WTC11 (cell line): ENCODE results near the gene ARHGAP30. TPM values are rescaled to one million over a fixed set of nuclear protein-coding genes. Genes with fewer than 3 reads are reported as not detected.
A peak's percentile ranks its signal among the peaks of the same experiment; 100 is the strongest.

ENCODE experiments used
- ATAC-seq: fragments of 200-7000 bp; cut with Tn5 transposase; 2 replicates; pipeline ENCODE4 v1.10.0; 2021; ENCODE audit warnings: mild to moderate bottlenecking, moderate library complexity
- CTCF ChIA-PET: fragments of 300-600 bp; sonication (Branson Sonifier 250); formaldehyde crosslinking; loops from one replicate; lab custom pipeline; 2021; ENCODE audit warnings: antibody characterized with exemption; lab: Charles Lee
- POLR2A ChIA-PET: fragments of 350-600 bp; sonication (Branson Sonifier 250); formaldehyde crosslinking; loops from one replicate; lab custom pipeline; 2021; ENCODE audit warnings: antibody characterized with exemption; lab: Charles Lee
- DNase-seq: peaks from one replicate; pipeline ENCODE4 v3.0.0; 2021; ENCODE audit warnings: low spot score
- H3K27ac Mint-ChIP-seq: 2 replicates; pipeline ENCODE4 v1.8.0; 2021; ENCODE audit warnings: mixed read lengths
- H3K27me3 Mint-ChIP-seq: 2 replicates; pipeline ENCODE4 v1.8.0; 2021; ENCODE audit warnings: low read depth, mild to moderate bottlenecking, moderate library complexity, mixed read lengths
- H3K36me3 Mint-ChIP-seq: 2 replicates; pipeline ENCODE4 v1.8.0; 2021; ENCODE audit warnings: mixed read lengths
- H3K4me1 Mint-ChIP-seq: 2 replicates; pipeline ENCODE4 v1.8.0; 2022; ENCODE audit warnings: mixed read lengths
- H3K4me3 Mint-ChIP-seq: 2 replicates; pipeline ENCODE4 v1.8.0; 2021; ENCODE audit warnings: mild to moderate bottlenecking, moderate library complexity, mixed read lengths
- H3K9me3 Mint-ChIP-seq: 2 replicates; pipeline ENCODE4 v1.8.0; 2021; ENCODE audit warnings: mixed read lengths
- CTCF ChIP-seq: fragments of 200-600 bp; IDR thresholded peaks from 2 replicates; pipeline ENCODE4 v1.8.0; 2022; ENCODE audit warnings: antibody characterized with exemption
- E2F1 ChIP-seq: sonication (generic); formaldehyde crosslinking; IDR thresholded peaks from 2 replicates; pipeline ENCODE4 v1.8.0; 2022; ENCODE audit warnings: mild to moderate bottlenecking, missing genetic modification reagents
- E2F4 ChIP-seq: sonication (generic); formaldehyde crosslinking; IDR thresholded peaks from 2 replicates; pipeline ENCODE4 v1.8.1; 2022; ENCODE audit warnings: low read depth, mild to moderate bottlenecking, moderate library complexity, missing genetic modification reagents, borderline replicate concordance
- FOXJ3 ChIP-seq: sonication (generic); formaldehyde crosslinking; IDR thresholded peaks from 2 replicates; pipeline ENCODE4 v1.9.0; 2021; ENCODE audit warnings: missing genetic modification reagents, mild to moderate bottlenecking, borderline replicate concordance
- NR1H2 ChIP-seq: sonication (generic); formaldehyde crosslinking; IDR thresholded peaks from 2 replicates; pipeline ENCODE4 v1.9.0; 2021; ENCODE audit warnings: mild to moderate bottlenecking, moderate library complexity, missing genetic modification reagents
- OVOL2 ChIP-seq: fragments of 250-450 bp; sonication (Bioruptor Pico); IDR thresholded peaks from 2 replicates; pipeline ENCODE4 v1.9.0; 2021; ENCODE audit warnings: mild to moderate bottlenecking, borderline replicate concordance
- PRRX2 ChIP-seq: fragments of 250-450 bp; sonication (Bioruptor Pico); IDR thresholded peaks from 2 replicates; pipeline ENCODE4 v1.8.0; 2021; ENCODE audit warnings: mild to moderate bottlenecking
- TEAD1 ChIP-seq: sonication (generic); formaldehyde crosslinking; IDR thresholded peaks from 2 replicates; pipeline ENCODE4 v1.8.0; 2022; ENCODE audit warnings: mild to moderate bottlenecking, missing genetic modification reagents
- TP53 ChIP-seq: sonication (generic); formaldehyde crosslinking; IDR thresholded peaks from 2 replicates; pipeline ENCODE4 v1.8.1; 2023; ENCODE audit warnings: mild to moderate bottlenecking, missing genetic modification reagents
- ZNF317 ChIP-seq: sonication (generic); formaldehyde crosslinking; IDR thresholded peaks from 2 replicates; pipeline ENCODE4 v1.8.1; 2023; ENCODE audit warnings: low read depth, mild to moderate bottlenecking, moderate library complexity, missing genetic modification reagents, borderline replicate concordance
- ZNF512 ChIP-seq: sonication (generic); formaldehyde crosslinking; IDR thresholded peaks from 2 replicates; pipeline ENCODE4 v1.8.1; 2022; ENCODE audit warnings: missing genetic modification reagents, borderline replicate concordance
- ZSCAN18 ChIP-seq: fragments of 250-450 bp; sonication (Bioruptor Pico); IDR thresholded peaks from 2 replicates; pipeline ENCODE4 v2.1.2; 2022; ENCODE audit warnings: mild to moderate bottlenecking, moderate library complexity
- total RNA-seq: library from RNA; stranded (reverse); gene quantifications from 3 replicates; pipeline ENCODE4 v1.2.3, GENCODE V29; 2021

The ARHGAP30 gene
- total RNA-seq, 1 experiment from 2014 or later, result 0.52 TPM

GRCh38 chr1:161000736-161001480 is 68.8 kb downstream of the ARHGAP30 start (continued):
- no peak for TF ChIP-seq TEAD1 (CRISPR knock-in tag)
- no peak for TF ChIP-seq TP53 (CRISPR knock-in tag)
- no peak for TF ChIP-seq ZSCAN18

- TF ChIP-seq PRRX2 (CRISPR knock-in tag) (no peak), FOXJ3 (CRISPR knock-in tag) (no peak), OVOL2 (CRISPR knock-in tag) (no peak), ZNF317 (CRISPR knock-in tag) (no peak), CTCF (no peak)
- Mint-ChIP-seq H3K27ac (no peak overlapping the region), H3K27me3 (no peaks in the 10 kb centered on the region), H3K4me3 (no peak overlapping the region), H3K9me3 (no peaks in the 10 kb centered on the region), H3K4me1 (peaks cover 5% of the 10 kb centered on the region), H3K36me3 (peaks cover 61% of the 10 kb centered on the region)
- POLR2A ChIA-PET, result no interaction called here
- ATAC-seq (no peak), DNase-seq (no peak)
- CTCF ChIA-PET, result interaction anchor here (2.6 kb wide), 1 partner anchor 22 kb away, joined by 40 read pairs; the partner anchor contains the start of gene F11R
Measured at GRCh38 chr1:160999376-160999775, 70.3 kb downstream of the ARHGAP30 start.

GRCh38 chr1:160997323-160998038 is 72.2 kb downstream of the ARHGAP30 start:
- POLR2A ChIA-PET, result interaction anchor here (0.5 to 1.8 kb wide), 6 partner anchors 9 to 134 kb away, joined by 3 to 18 read pairs (median 4); partner anchors contain the start of gene F11R
- peaks cover 61% of the 10 kb centered on the region for H3K36me3 Mint-ChIP-seq

More at GRCh38 chr1:160997323-160998038, 72.2 kb downstream of the ARHGAP30 start:
- H3K4me1 Mint-ChIP-seq, result peaks cover 5% of the 10 kb centered on the region
- CTCF ChIA-PET, result interaction anchor here (0.6 to 2.6 kb wide), 30 partner anchors 10 to 394 kb away, joined by 3 to 40 read pairs (median 6); partner anchors contain the start of genes ARHGAP30, F11R, ITLN2 and KLHDC9
- H3K27ac Mint-ChIP-seq, result peak overlapping the region; percentile 63
- TF ChIP-seq CTCF (no peak), FOXJ3 (CRISPR knock-in tag) (no peak), ZNF512 (CRISPR knock-in tag) (no peak), NR1H2 (no peak), E2F4 (CRISPR knock-in tag) (no peak), E2F1 (no peak)
- H3K9me3 Mint-ChIP-seq, result no peaks in the 10 kb centered on the region
- DNase-seq (peak; percentile 64), ATAC-seq (peak; percentile 93)
- H3K4me3 Mint-ChIP-seq, result no peak overlapping the region
- H3K27me3 Mint-ChIP-seq, result no peaks in the 10 kb centered on the region
